ENCODE measurements around the gene BRSK2. TPM values are rescaled to one million over a fixed set of nuclear protein-coding genes. Genes with fewer than 3 reads are reported as not detected.

BRSK2 gene
- total and polyA plus RNA-seq, 4 donors: 0.55 to 1.0 (median 0.62) TPM

DNA sequence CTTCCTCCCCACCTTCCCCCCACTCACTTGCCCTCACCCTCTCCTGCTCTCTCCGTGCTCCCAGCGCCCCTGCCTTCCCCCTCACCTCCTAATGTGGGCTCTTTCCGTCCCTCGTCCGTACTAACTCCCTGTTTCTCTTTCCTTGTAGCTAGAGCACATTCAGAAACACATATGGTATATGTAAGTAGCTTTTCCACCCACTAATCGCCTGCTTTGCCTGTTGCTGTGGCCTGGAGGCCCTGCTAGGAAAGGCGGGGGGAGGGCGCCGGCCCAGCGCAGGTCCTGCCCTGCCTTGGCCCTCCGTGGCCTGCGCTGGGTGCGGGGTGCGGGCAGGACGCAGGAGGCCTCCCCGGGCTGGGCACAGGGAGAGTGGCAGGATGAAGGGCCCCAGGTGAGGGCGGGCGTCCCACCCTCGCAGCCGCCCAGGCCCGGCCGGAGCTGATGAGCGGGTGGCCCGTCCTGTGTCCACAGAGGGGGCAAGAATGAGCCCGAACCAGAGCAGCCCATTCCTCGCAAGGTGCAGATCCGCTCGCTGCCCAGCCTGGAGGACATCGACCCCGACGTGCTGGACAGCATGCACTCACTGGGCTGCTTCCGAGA is 55.2 kb downstream of the BRSK2 start:
- no peaks in the 10 kb centered on the region for H3K27me3 ChIP-seq (ENCODE audit: control insufficient read depth in 1 of 2, insufficient read depth in 2 of 2, low read length in 1 of 2)

DNA sequence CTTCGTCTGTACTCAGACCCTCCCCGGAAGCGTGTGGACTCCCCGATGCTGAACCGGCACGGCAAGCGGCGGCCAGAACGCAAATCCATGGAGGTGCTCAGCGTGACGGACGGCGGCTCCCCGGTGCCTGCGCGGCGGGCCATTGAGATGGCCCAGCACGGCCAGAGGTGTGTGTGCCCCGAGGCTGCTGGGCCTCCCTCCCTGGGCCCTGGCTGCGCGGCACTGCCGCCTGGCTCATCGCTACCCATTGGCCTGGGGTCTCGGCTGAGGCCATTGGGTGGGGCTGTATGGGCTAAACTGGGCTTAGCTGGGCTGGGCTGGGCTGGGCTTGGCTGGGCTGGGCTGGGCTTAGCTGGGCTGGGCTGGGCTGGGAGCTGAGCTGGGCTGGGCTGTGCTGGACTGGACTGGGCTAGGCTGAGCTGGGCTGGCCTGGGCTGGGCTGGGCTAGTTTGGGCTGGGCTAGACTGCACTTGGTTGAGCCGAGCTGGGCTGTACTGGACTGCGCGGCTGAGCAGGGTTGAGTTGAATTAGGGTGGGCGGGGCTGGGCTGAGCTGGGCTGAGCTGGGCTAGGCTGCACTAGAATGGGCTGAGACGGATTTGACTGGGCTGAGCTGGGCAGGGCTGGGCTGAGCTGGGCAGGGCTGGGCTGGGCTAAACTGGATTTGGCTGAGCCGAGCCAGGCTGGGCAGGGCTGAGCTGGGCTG is 56.2 kb downstream of the BRSK2 start:
- Histone ChIP-seq H3K27ac (ENCODE audit: low read depth in 1 of 2, low read length in 2 of 2) (no peak overlapping the region), H3K4me3 (ENCODE audit: low read length in 2 of 2) (no peak overlapping the region), H3K9me3 (ENCODE audit: control insufficient read depth, low read length) (no peaks in the 10 kb centered on the region), H3K4me1 (ENCODE audit: control insufficient read depth in 1 of 2, insufficient read depth in 2 of 2, low read length in 2 of 2) (no peaks in the 10 kb centered on the region), H3K27me3 (ENCODE audit: control insufficient read depth in 1 of 2, insufficient read depth in 2 of 2, low read length in 1 of 2) (no peaks in the 10 kb centered on the region), H3K36me3 (ENCODE audit: control insufficient read depth in 1 of 2, insufficient read depth in 2 of 2, low read length in 1 of 2) (no peaks in the 10 kb centered on the region)
- WGBS, 2 donors: 89% methylated on average over 30 of the region's 30 CpGs
- no peak for ATAC-seq (ENCODE audit: low FRiP score)
- intact Hi-C loops (cut with DNase I): no loop called here
- no peak for DNase-seq

More for the DNA sequence above, 55.2 kb downstream of the BRSK2 start:
- Histone ChIP-seq H3K9me3 (ENCODE audit: control insufficient read depth, low read length) (no peaks in the 10 kb centered on the region), H3K4me1 (ENCODE audit: control insufficient read depth in 1 of 2, insufficient read depth in 2 of 2, low read length in 2 of 2) (no peaks in the 10 kb centered on the region), H3K27ac (ENCODE audit: low read depth in 1 of 2, low read length in 2 of 2) (no peak overlapping the region), H3K4me3 (ENCODE audit: low read length in 2 of 2) (no peak overlapping the region), H3K36me3 (ENCODE audit: control insufficient read depth in 1 of 2, insufficient read depth in 2 of 2, low read length in 1 of 2) (no peaks in the 10 kb centered on the region)
- ATAC-seq (ENCODE audit: low FRiP score): no peak
- DNase-seq: no peak
- intact Hi-C loops (cut with DNase I): no loop called here
- WGBS, 2 donors: 85% methylated on average over 32 of the region's 32 CpGs

DNA sequence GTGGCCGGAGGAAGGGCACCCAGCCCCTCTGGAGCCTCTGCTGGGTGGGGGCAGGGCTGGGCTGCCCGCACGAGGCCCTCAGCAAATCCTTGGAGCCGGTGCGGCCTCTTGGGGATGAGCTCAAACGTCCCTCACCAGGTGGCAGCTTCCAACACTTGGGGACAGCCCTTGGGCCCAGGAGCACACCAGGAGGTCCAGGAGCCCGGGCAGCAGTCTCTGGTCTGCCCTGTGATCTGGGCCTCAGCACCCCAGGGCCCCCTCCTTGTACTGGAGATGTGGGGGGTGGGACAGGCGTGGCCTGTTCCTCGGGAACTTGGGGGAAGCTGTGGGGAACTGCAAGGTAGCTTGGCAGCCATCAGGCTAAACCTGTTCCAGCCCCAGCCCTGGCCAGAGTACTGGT is 56.9 kb downstream of the BRSK2 start:
- H3K4me1 ChIP-seq (ENCODE audit: control insufficient read depth in 1 of 2, insufficient read depth in 2 of 2, low read length in 2 of 2): no peaks in the 10 kb centered on the region
- WGBS, 2 donors: 71 to 75% methylated on average over 9 of the region's 9 CpGs
- no peaks in the 10 kb centered on the region for H3K27me3 ChIP-seq (ENCODE audit: control insufficient read depth in 1 of 2, insufficient read depth in 2 of 2, low read length in 1 of 2)
- intact Hi-C loops (cut with DNase I): no loop called here
- ATAC-seq (ENCODE audit: low FRiP score) (no peak), DNase-seq (no peak)
- H3K36me3 ChIP-seq (ENCODE audit: control insufficient read depth in 1 of 2, insufficient read depth in 2 of 2, low read length in 1 of 2): no peaks in the 10 kb centered on the region
- H3K4me3 ChIP-seq (ENCODE audit: low read length in 2 of 2): no peak overlapping the region
- no peak overlapping the region for H3K27ac ChIP-seq (ENCODE audit: low read depth in 1 of 2, low read length in 2 of 2)
- no peaks in the 10 kb centered on the region for H3K9me3 ChIP-seq (ENCODE audit: control insufficient read depth, low read length)

DNA sequence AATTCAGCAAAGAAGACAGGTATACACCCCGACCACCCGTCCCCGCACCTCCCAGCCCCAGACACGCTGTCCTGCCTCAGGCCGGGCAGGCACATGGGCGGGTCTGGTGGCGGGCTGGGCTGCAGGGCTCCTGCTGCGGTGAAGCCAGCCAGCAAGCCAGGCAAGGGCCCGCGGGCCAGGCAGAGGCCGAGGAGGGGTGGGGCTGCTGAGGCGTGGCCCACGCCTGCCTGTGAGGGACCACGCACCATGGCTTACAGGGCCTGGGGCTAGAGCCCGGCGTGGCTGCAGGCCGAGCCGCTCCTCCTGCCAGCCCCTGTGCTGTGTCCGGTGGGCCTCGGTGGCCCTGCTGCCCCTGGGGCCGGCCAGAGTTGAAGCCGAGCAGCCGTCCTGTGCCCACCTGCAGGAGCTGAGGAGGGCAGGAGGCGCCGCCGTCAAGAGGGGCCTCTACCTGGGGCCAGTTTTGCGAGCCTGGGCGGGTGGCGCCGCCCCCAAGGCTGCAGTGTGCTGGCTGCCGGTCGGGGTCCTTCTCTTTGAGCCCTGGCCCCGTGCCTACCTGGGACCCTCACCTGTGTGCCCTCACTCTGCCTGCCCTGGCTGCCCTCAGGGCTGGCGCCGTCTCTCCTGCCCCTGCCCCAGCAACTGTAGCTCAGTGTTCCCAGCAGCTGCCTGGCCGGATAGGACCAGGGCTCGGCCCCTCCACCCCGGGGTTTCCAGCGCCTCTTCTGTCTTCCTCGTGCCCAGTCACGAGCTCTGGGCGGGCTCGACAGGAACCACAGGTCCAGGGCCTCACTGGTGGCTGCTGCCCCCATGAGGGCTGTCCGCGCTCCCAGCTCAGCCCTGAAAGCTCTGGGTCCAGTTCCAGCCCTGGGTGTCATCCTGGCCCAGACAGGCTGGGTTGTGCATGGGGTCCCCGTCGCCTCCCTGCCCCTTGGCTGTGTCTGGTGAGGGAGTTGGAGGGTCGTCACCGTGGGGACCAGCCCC is 58.4 kb downstream of the BRSK2 start:
- DNase-seq (no peak), ATAC-seq (ENCODE audit: low FRiP score) (no peak)
- Histone ChIP-seq H3K36me3 (ENCODE audit: control insufficient read depth in 1 of 2, insufficient read depth in 2 of 2, low read length in 1 of 2) (no peaks in the 10 kb centered on the region), H3K4me3 (ENCODE audit: low read length in 2 of 2) (no peak overlapping the region), H3K27ac (ENCODE audit: low read depth in 1 of 2, low read length in 2 of 2) (no peak overlapping the region), H3K4me1 (ENCODE audit: control insufficient read depth in 1 of 2, insufficient read depth in 2 of 2, low read length in 2 of 2) (no peaks in the 10 kb centered on the region), H3K9me3 (ENCODE audit: control insufficient read depth, low read length) (no peaks in the 10 kb centered on the region), H3K27me3 (ENCODE audit: control insufficient read depth in 1 of 2, insufficient read depth in 2 of 2, low read length in 1 of 2) (no peaks in the 10 kb centered on the region)
- intact Hi-C loops (cut with DNase I): no loop called here
- WGBS, 2 donors: 86 to 88% methylated on average over 46 to 49 of the region's 49 CpGs

DNA sequence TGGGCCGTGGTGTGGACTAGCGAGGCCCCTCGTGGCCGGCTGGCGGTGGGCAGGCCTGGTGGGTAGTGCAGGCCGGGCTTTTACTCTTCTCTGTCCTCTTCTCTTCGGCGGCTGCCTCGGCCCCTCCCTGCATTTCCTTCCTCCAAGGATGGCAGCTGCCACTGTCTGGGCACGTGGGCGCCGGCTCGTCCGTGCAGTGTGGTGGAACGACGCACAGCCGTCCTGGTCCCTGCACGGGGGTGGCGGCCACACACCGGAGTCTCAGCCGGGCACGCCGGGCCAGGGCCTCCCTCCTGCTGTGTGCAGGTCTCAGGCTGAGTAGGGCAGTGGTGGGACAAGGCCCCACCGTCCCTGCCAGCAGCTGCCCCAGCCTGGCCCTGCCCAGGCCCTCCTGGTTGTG is 59.1 kb downstream of the BRSK2 start:
- intact Hi-C loops (cut with DNase I): no loop called here
- 80 to 87% methylated on average over 24 of the region's 24 CpGs for WGBS, 2 donors
- Histone ChIP-seq H3K4me1 (ENCODE audit: control insufficient read depth in 1 of 2, insufficient read depth in 2 of 2, low read length in 2 of 2) (no peaks in the 10 kb centered on the region), H3K4me3 (ENCODE audit: low read length in 2 of 2) (no peak overlapping the region), H3K9me3 (ENCODE audit: control insufficient read depth, low read length) (no peaks in the 10 kb centered on the region), H3K27ac (ENCODE audit: low read depth in 1 of 2, low read length in 2 of 2) (no peak overlapping the region), H3K36me3 (ENCODE audit: control insufficient read depth in 1 of 2, insufficient read depth in 2 of 2, low read length in 1 of 2) (no peaks in the 10 kb centered on the region), H3K27me3 (ENCODE audit: control insufficient read depth in 1 of 2, insufficient read depth in 2 of 2, low read length in 1 of 2) (no peaks in the 10 kb centered on the region)
- ATAC-seq (ENCODE audit: low FRiP score) (no peak), DNase-seq (no peak)

DNA sequence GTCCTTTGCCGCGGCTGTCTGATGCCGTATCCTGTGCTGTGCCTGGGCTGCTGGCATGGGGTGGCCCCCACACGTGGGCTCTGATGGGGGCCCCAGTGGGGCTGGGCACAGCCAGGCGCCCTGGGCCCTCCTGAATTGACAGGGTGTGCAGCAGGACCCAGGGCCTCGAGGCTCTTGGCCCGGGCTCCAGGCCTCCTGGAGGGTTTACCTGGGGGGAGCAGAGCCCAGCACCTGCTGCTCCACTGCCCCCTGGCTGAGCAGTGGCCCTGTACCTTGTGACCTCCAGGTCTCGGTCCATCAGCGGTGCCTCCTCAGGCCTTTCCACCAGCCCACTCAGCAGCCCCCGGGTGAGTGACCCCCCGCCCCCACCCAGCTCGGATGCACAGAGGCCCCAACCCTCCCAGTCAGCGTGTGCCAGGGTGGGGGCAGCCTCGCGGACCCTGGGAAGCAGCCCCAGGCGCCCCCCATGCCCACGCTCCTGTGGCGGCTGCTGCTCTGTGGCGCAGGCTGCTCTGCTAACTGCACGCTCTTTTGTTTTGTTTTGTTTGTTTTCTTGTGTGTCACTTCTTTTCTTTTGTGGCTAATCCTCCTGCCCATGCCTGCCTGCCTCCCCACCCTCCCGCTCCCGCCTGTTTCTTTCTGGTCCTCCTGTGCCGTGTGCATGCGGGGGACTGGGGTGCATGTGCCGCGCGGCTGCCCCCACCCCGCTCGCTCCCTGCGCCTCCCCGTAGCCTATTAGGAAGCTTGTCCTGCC is 59.9 kb downstream of the BRSK2 start:
- WGBS, 2 donors: 75 to 81% methylated on average over 28 to 31 of the region's 31 CpGs

DNA sequence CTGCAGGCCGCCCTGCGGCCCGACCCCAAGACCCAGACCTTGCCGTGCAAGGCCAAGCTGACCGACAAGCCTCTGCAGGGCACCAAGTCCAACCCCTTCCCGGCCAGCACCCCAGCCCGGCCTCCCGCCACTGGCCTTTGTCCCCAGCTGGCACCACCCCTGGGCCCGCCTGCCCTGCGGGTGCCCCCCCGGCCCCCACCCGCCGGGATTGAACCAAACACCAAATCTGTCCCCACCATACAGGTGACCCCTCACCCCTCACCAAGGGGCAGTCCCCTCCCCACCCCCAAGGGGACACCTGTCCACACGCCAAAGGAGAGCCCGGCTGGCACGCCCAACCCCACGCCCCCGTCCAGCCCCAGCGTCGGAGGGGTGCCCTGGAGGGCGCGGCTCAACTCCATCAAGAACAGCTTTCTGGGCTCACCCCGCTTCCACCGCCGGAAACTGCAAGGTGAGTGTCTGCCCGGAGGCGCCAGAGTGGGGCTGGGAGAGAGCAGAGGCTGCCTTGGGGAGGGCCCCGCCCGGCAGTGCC is 60.7 kb downstream of the BRSK2 start:
- intact Hi-C loops (cut with DNase I): no loop called here
- H3K36me3 ChIP-seq (ENCODE audit: control insufficient read depth in 1 of 2, insufficient read depth in 2 of 2, low read length in 1 of 2): no peaks in the 10 kb centered on the region
- H3K27ac ChIP-seq (ENCODE audit: low read depth in 1 of 2, low read length in 2 of 2): no peak overlapping the region
- H3K9me3 ChIP-seq (ENCODE audit: control insufficient read depth, low read length): no peaks in the 10 kb centered on the region
- H3K27me3 ChIP-seq (ENCODE audit: control insufficient read depth in 1 of 2, insufficient read depth in 2 of 2, low read length in 1 of 2): no peaks in the 10 kb centered on the region
- DNase-seq (no peak), ATAC-seq (ENCODE audit: low FRiP score) (no peak)
- no peak overlapping the region for H3K4me3 ChIP-seq (ENCODE audit: low read length in 2 of 2)
- H3K4me1 ChIP-seq (ENCODE audit: control insufficient read depth in 1 of 2, insufficient read depth in 2 of 2, low read length in 2 of 2): no peaks in the 10 kb centered on the region
- WGBS, 2 donors: 90 to 92% methylated on average over 28 to 29 of the region's 29 CpGs

More for the DNA sequence above, 59.9 kb downstream of the BRSK2 start:
- no peaks in the 10 kb centered on the region for H3K36me3 ChIP-seq (ENCODE audit: control insufficient read depth in 1 of 2, insufficient read depth in 2 of 2, low read length in 1 of 2)
- DNase-seq (no peak), ATAC-seq (ENCODE audit: low FRiP score) (no peak)
- no peak overlapping the region for H3K27ac ChIP-seq (ENCODE audit: low read depth in 1 of 2, low read length in 2 of 2)
- intact Hi-C loops (cut with DNase I): no loop called here
- no peaks in the 10 kb centered on the region for H3K27me3 ChIP-seq (ENCODE audit: control insufficient read depth in 1 of 2, insufficient read depth in 2 of 2, low read length in 1 of 2)
- H3K4me1 ChIP-seq (ENCODE audit: control insufficient read depth in 1 of 2, insufficient read depth in 2 of 2, low read length in 2 of 2): no peaks in the 10 kb centered on the region
- no peaks in the 10 kb centered on the region for H3K9me3 ChIP-seq (ENCODE audit: control insufficient read depth, low read length)
- no peak overlapping the region for H3K4me3 ChIP-seq (ENCODE audit: low read length in 2 of 2)

Measured in aorta (tissue), 5 donors.